OCI-LY1 (cell line): ENCODE results near the gene CLTC.

Source experiments
- CTCF ChIP-seq: fragments of 200-600 bp; sonication (generic), shearing (Covaris generic); IDR thresholded peaks from 2 replicates; pipeline ENCODE4 v1.5.1; 2017; ENCODE audit warnings: mild to moderate bottlenecking, antibody characterized with exemption, low read length, moderate library complexity, mixed read lengths
- EZH2 ChIP-seq: fragments of 200-600 bp; sonication (generic), shearing (Covaris generic); IDR thresholded peaks from 2 replicates; pipeline ENCODE4 v1.8.0; 2017; ENCODE audit warnings: borderline replicate concordance, mixed run types, mild to moderate bottlenecking, antibody characterized with exemption, low read length, moderate library complexity, mixed read lengths

DNA sequence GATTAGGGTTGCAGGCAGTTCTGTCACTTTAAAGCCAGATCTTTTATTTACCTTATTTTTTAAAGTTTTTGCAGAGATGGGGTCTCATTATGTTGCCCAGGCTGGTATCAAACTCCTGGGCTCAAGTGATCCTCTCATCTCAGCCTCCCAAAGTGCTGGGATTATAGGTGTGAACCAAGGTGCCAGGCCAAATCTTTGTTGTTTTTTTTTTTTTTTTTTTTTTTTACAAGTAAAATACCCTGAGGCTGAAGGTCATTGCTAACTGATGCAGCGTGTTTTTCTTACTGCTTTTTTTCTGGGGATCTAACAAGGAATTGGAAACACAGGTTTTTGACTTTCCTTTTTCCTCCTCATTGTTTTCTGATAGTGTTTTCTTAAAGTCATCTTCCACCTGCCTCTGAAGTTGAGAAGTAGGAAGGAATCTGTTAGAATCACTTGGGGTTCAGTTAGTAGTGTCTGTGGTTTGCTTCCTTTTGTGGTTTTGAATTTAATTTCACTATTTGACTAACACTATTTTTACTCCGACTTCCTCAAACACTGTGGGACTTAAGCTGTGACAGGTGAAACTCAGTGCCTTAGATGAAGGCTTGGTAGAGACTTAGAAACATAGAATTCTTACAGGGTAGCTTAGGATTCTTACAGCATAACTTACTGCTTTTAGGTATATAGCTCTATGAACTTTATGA is 22.2 kb downstream of the CLTC start:
- TF ChIP-seq CTCF = no peak
- TF ChIP-seq EZH2 = no peak
